SU-DHL-6 (cell line): ENCODE results near the gene HNRNPU.
"Not testable (repeated sequence)": the region's sequence is repeated elsewhere in the genome, so short reads cannot be mapped to it uniquely, and the experiment has no call there.

ENCODE experiments used
- H2AFZ ChIP-seq: fragments of 200-600 bp; sonication (generic); 2 replicates; pipeline ENCODE4 v1.6.1; 2014; ENCODE audit warnings: low read depth, mild to moderate bottlenecking, moderate library complexity, mixed read lengths, antibody characterized with exemption, low read length; ENCODE audit not compliant: severe bottlenecking
- H3F3A ChIP-seq: fragments of 200-600 bp; shearing (Covaris generic); 2 replicates; pipeline ENCODE4 v1.6.0; 2016; ENCODE audit warnings: antibody characterized with exemption, mild to moderate bottlenecking; ENCODE audit not compliant: insufficient read depth
- H3K27ac ChIP-seq: fragments of 200-600 bp; sonication (generic); 2 replicates; pipeline ENCODE4 v1.5.1; 2016; ENCODE audit warnings: low read depth, mild to moderate bottlenecking, low read length, moderate library complexity, mixed read lengths
- H3K27me3 ChIP-seq: fragments of 200-600 bp; sonication (generic), shearing (Covaris generic); 2 replicates; pipeline ENCODE4 v1.6.0; 2014; ENCODE audit warnings: mild to moderate bottlenecking, low read length
- H3K36me3 ChIP-seq: fragments of 200-600 bp; sonication (generic); 2 replicates; pipeline ENCODE4 v1.6.1; 2014; ENCODE audit warnings: mild to moderate bottlenecking, low read length, mixed read lengths
- H3K4me2 ChIP-seq: fragments of 300-600, 200-600 bp; shearing (Covaris generic), sonication (generic); 2 replicates; pipeline ENCODE4 v1.6.0; 2014; ENCODE audit warnings: low read length, low read depth, mild to moderate bottlenecking; ENCODE audit not compliant: poor library complexity, severe bottlenecking
- H3K4me3 ChIP-seq: fragments of 200-600 bp; sonication (generic); 2 replicates; pipeline ENCODE4 v1.5.1; 2014; ENCODE audit warnings: antibody characterized with exemption, low read length, mild to moderate bottlenecking, mixed read lengths; ENCODE audit not compliant: insufficient read depth, poor library complexity, severe bottlenecking
- H3K79me2 ChIP-seq: fragments of 200-600 bp; sonication (generic); 2 replicates; pipeline ENCODE4 v1.6.1; 2014; ENCODE audit warnings: mild to moderate bottlenecking, low read length, moderate library complexity; ENCODE audit not compliant: insufficient read depth
- H3K9ac ChIP-seq: fragments of 200-600 bp; sonication (generic); 2 replicates; pipeline ENCODE4 v1.7.0; 2014; ENCODE audit warnings: mild to moderate bottlenecking, low read length
- H3K9me2 ChIP-seq: fragments of 200-600 bp; sonication (generic); replicated peaks from 2 replicates; pipeline ENCODE4 v1.6.1; 2014; ENCODE audit warnings: low read length; ENCODE audit not compliant: insufficient read depth
- H3K9me3 ChIP-seq: fragments of 200-600 bp; sonication (generic); 2 replicates; pipeline ENCODE4 v1.6.1; 2014; ENCODE audit warnings: low read length, mixed read lengths; ENCODE audit not compliant: insufficient read depth
- H4K20me1 ChIP-seq: fragments of 200-600 bp; sonication (generic); 2 replicates; pipeline ENCODE4 v1.6.1; 2014; ENCODE audit warnings: low read depth, mild to moderate bottlenecking, antibody characterized with exemption, low read length, moderate library complexity, mixed read lengths
- EZH2phosphoT487 ChIP-seq: fragments of 200-600 bp; sonication (generic), shearing (Covaris generic); conservative IDR thresholded peaks from 2 replicates; pipeline ENCODE4 v1.6.1; 2018; ENCODE audit warnings: mild to moderate bottlenecking, antibody characterized with exemption, low read length, moderate library complexity, mixed read lengths
- TF ChIP-seq, protein P1 (sequence below): fragments of 200-600 bp; sonication (generic); IDR thresholded peaks from one replicate; pipeline ENCODE4 v1.5.1; 2017; ENCODE audit warnings: antibody characterized with exemption, mild to moderate bottlenecking, low read length, moderate library complexity; ENCODE audit not compliant: insufficient read depth, poor library complexity, severe bottlenecking

Gene HNRNPU

DNA sequence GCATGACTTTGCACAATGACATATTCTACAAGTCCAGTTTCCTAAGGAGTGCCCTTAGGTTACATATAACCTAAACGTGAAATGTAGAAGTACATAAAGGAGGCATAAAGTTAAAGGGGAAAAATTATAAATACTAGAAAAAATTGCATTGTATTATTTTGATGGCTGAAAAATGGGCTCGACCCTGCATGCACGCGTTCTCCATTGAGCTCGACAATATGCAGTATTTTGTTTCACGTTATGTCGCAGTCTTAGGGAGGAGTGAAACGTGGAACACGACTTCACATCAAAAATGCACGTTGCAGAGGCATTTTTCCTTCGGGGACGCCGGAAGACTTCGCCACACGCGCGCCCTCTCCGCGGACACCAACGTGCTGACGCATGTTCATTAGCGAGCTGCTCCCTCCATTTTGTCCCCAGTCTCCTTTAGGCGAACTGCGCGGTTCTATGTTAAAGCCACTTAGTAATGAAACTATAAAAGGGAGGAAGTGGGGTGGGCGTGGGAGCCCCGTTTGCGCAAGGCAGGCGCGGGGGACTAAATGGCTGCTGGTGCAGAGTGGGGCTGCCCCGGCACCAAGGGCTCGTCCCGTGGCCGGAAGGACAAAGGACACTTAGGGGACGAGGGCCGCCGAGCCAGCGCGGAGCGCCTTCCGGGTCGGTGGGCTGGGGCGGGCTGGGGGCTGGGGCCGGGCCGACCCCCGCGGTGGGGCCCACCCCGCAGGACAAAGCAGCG is 29.6 kb downstream of the HNRNPU start:
- H3K27me3 ChIP-seq = no peaks in the 10 kb centered on the region
- H3K36me3 ChIP-seq = no peaks in the 10 kb centered on the region; the same call in none of the 2 replicates
- H3K4me2 ChIP-seq = peak overlapping the region; percentile 97
- H3K9me2 ChIP-seq = no peaks in the 10 kb centered on the region
- H3K4me3 ChIP-seq = peak overlapping the region; percentile 98
- TF ChIP-seq, protein P1, sequence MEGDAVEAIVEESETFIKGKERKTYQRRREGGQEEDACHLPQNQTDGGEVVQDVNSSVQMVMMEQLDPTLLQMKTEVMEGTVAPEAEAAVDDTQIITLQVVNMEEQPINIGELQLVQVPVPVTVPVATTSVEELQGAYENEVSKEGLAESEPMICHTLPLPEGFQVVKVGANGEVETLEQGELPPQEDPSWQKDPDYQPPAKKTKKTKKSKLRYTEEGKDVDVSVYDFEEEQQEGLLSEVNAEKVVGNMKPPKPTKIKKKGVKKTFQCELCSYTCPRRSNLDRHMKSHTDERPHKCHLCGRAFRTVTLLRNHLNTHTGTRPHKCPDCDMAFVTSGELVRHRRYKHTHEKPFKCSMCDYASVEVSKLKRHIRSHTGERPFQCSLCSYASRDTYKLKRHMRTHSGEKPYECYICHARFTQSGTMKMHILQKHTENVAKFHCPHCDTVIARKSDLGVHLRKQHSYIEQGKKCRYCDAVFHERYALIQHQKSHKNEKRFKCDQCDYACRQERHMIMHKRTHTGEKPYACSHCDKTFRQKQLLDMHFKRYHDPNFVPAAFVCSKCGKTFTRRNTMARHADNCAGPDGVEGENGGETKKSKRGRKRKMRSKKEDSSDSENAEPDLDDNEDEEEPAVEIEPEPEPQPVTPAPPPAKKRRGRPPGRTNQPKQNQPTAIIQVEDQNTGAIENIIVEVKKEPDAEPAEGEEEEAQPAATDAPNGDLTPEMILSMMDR = no peak
- no peak for TF ChIP-seq EZH2phosphoT487
- H3K27ac ChIP-seq = peak overlapping the region; percentile 94
- peak overlapping the region; percentile 98 for H3K9ac ChIP-seq
- peaks cover 57% of the 10 kb centered on the region for H3F3A ChIP-seq
- peak overlapping the region; percentile 98 for H2AFZ ChIP-seq
- H3K79me2 ChIP-seq = peaks cover 40% of the 10 kb centered on the region
- H3K9me3 ChIP-seq = no peaks in the 10 kb centered on the region
- H4K20me1 ChIP-seq = no peaks in the 10 kb centered on the region

DNA sequence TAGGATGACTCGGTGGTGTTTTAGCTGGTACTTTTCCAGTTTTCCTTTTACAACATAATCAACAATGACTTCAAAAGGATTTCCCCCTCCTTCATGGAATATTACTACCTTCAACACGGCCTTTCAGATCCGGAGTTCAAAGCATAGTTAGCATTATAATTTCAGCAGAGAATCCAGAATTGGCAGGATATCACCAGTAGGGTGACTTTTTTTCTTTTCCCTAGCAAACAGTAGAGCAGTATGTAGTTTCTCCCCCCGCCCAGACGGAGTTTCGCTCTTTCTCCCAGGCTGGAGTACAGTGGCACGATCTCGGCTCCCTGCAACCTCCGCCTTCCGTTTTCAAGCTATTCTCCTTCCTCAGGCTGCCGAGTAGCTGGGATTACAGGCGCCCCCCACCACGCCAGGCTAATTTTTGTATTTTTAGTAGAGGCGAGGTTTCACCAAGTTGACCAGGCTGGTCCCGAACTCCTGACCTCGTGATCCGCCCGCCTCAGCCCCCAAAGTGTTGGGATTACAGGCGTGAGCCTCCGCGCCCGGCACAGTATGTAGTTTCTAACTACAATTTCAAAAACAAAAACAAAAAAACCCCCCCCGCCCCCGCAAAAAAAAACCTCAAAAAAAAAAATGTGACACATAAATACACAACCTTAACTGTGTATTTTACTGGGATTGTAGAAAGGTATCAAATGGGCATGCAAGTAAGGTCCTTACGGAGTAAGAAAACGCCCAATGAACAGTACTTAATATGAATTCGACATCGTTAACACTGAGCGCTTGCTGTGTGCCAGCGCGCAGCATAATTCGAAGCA is 30.4 kb downstream of the HNRNPU start:
- H2AFZ ChIP-seq = peak overlapping the region; percentile 98
- H3F3A ChIP-seq = peaks cover 50% of the 10 kb centered on the region
- TF ChIP-seq, protein P1 = no peak
- TF ChIP-seq EZH2phosphoT487 = no peak
- no peaks in the 10 kb centered on the region; the same call in 1 of the 2 replicates for H3K36me3 ChIP-seq
- H3K9me3 ChIP-seq = no peaks in the 10 kb centered on the region
- no peaks in the 10 kb centered on the region for H3K27me3 ChIP-seq
- peak overlapping the region; percentile 97 for H3K4me2 ChIP-seq
- no peaks in the 10 kb centered on the region for H3K9me2 ChIP-seq
- H3K9ac ChIP-seq = peak overlapping the region; percentile 98
- H3K27ac ChIP-seq = peak overlapping the region; percentile 94
- H4K20me1 ChIP-seq = no peaks in the 10 kb centered on the region
- H3K4me3 ChIP-seq = peak overlapping the region; percentile 98
- peaks cover 32% of the 10 kb centered on the region for H3K79me2 ChIP-seq

DNA sequence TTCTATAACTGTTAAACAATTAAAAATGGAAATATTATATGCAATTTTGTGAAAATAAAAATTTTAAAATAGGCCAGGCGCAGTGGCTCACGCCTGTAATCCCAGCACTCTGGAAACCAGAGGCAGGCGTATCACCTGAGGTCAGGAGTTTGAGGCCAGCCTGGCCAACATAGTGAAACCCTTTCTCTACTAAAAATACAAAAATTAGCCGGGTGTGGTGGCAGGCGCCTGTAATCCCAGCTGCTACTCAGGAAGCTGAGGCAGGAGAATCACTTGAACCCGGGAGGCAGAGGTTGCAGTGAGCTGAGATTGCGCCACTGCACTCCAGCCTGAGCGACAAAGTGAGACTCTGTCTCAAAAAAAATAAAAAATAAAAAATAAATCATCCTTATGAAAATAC is 31.1 kb downstream of the HNRNPU start:
- H3K4me3 ChIP-seq, H3K9me2 ChIP-seq, H4K20me1 ChIP-seq, H3K27me3 ChIP-seq, H3K9me3 ChIP-seq, H3K36me3 ChIP-seq: not testable (repeated sequence)
- peaks cover 44% of the 10 kb centered on the region for H3F3A ChIP-seq
- H2AFZ ChIP-seq = peak overlapping the region; percentile 98
- H3K27ac ChIP-seq = peak overlapping the region; percentile 94; the same call in 1 of the 2 replicates
- peak overlapping the region; percentile 97 for H3K4me2 ChIP-seq
- peak overlapping the region; percentile 98 for H3K9ac ChIP-seq
- peaks cover 27% of the 10 kb centered on the region for H3K79me2 ChIP-seq

DNA sequence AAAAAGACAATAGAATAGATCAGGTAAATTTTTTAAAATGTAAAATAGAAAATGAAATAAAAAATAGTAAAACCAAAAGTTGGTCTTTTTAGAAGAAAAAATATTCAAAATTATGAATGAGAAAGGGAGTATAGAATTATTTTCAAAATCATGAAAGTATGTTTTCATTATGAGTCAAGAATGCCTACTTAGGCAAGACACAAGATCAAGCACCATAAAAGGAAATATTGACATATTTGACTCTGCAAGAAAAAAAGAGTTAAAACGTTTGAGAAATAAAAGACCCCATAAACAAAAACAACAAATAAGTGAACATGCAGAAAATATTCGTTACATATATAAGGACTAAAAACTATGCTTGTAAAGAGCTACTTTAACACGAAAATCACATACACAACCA is 33.7 kb downstream of the HNRNPU start:
- peaks cover under 1% of the 10 kb centered on the region for H3K79me2 ChIP-seq
- no peak overlapping the region for H2AFZ ChIP-seq
- TF ChIP-seq EZH2phosphoT487 = no peak
- TF ChIP-seq, protein P1 = no peak
- no peaks in the 10 kb centered on the region for H3K36me3 ChIP-seq
- no peak overlapping the region for H3K4me2 ChIP-seq
- peaks cover 27% of the 10 kb centered on the region for H3F3A ChIP-seq
- no peaks in the 10 kb centered on the region for H3K9me3 ChIP-seq
- H3K9ac ChIP-seq = no peak overlapping the region
- no peak overlapping the region for H3K27ac ChIP-seq
- no peaks in the 10 kb centered on the region for H3K9me2 ChIP-seq
- no peaks in the 10 kb centered on the region for H3K27me3 ChIP-seq
- H4K20me1 ChIP-seq = no peaks in the 10 kb centered on the region
- no peak overlapping the region for H3K4me3 ChIP-seq
